ENCODE measurements around the gene AKAP8. TPM values are rescaled to one million over a fixed set of nuclear protein-coding genes. Genes with fewer than 3 reads are reported as not detected.
A peak's percentile ranks its signal among the peaks of the same experiment; 100 is the strongest.

The AKAP8 gene
- total and polyA plus RNA-seq, 9 of the 15 experiments (the other 6 are each of a cell fraction or from before 2014, with no cell fraction given): 3.4 to 56.5 (median 15.0) TPM

- TF ChIP-seq RAD51 (IDR thresholded peaks at IDR 0.05; ENCODE audit: borderline replicate concordance, low read depth): no peak
- TF ChIP-seq ZBTB26 (CRISPR knock-in tag; IDR thresholded peaks at IDR 0.05): no peak
- no peak for TF ChIP-seq RNF2 (IDR thresholded peaks at IDR 0.05)
- TF ChIP-seq RFX5 (IDR thresholded peaks at IDR 0.05; ENCODE audit: low read depth, low read length): no peak
- TF ChIP-seq ATF7 (IDR thresholded peaks at IDR 0.05): no peak
- no peak for TF ChIP-seq HBP1 (CRISPR knock-in tag; IDR thresholded peaks at IDR 0.05)
- no peak for TF ChIP-seq STAG1 (CRISPR knock-in tag; IDR thresholded peaks at IDR 0.05; ENCODE audit: borderline replicate concordance)
- TF ChIP-seq COPS2 (conservative IDR thresholded peaks at IDR 0.05): no peak
- no peak for TF ChIP-seq NCOA6 (IDR thresholded peaks at IDR 0.05)
- 0 out of 2 replicates have a peak, but pooled peaks have one; percentile 29 for TF ChIP-seq ZNF143 (CRISPR knock-in tag; IDR thresholded peaks at IDR 0.05)
- no peak for TF ChIP-seq BRD9 (IDR thresholded peaks at IDR 0.05; ENCODE audit: low read depth, partially characterized antibody)
- no peak for TF ChIP-seq MEF2D (tag; conservative IDR thresholded peaks at IDR 0.05; ENCODE audit: low read depth)
- TF ChIP-seq ZNF280B (CRISPR knock-in tag; IDR thresholded peaks at IDR 0.05): no peak
- TF ChIP-seq ZNF24 (IDR thresholded peaks at IDR 0.05): no peak
- TF ChIP-seq PRDM10 (IDR thresholded peaks at IDR 0.05; ENCODE audit: partially characterized antibody): no peak
- TF ChIP-seq USF1 (CRISPR knock-in tag; IDR thresholded peaks at IDR 0.05): no peak
- no peak for TF ChIP-seq PTBP1 (IDR thresholded peaks at IDR 0.05; ENCODE audit: low read depth, low read length)
- TF ChIP-seq ZNF408 (CRISPR knock-in tag; IDR thresholded peaks at IDR 0.05; ENCODE audit: low read depth): no peak
- no peak for TF ChIP-seq ZNF512 (tag; IDR thresholded peaks at IDR 0.05)
These were observed 55.9 kb downstream of the AKAP8 start (continued) for GRCh38 chr19:15323496-15324235.
